NCI-H2196 treated with DMSO at 0.1 percent for 48 hours (cell line): ENCODE measurements around the gene BRMS1.
A peak's percentile ranks its signal among the peaks of the same experiment; 100 is the strongest.
"Not testable (repeated sequence)": the region's sequence is repeated elsewhere in the genome, so short reads cannot be mapped to it uniquely, and the experiment has no call there.

Experiments
- DNase-seq: peaks from one replicate; lab custom pipeline; 2025; ENCODE audit not compliant: unreplicated experiment; lab: John Stamatoyannopoulos, UW

BRMS1 gene

GRCh38 chr11:66326261-66327111 lies 18.4 kb downstream of the BRMS1 start:
- no peak for DNase-seq

GRCh38 chr11:66325263-66325671 lies 19.6 kb downstream of the BRMS1 start:
- DNase-seq: no peak

- no peak for DNase-seq
These were observed 20.2 kb downstream of the BRMS1 start for GRCh38 chr11:66324664-66325063.

GRCh38 chr11:66323684-66324083 lies 21.2 kb downstream of the BRMS1 start:
- DNase-seq: no peak

GRCh38 chr11:66322732-66323427 lies 22.0 kb downstream of the BRMS1 start:
- no peak for DNase-seq

GRCh38 chr11:66321606-66322005 lies 23.3 kb downstream of the BRMS1 start:
- no peak for DNase-seq

- not testable (repeated sequence) for DNase-seq
These were observed 24.2 kb downstream of the BRMS1 start for GRCh38 chr11:66320748-66321147.

GRCh38 chr11:66320289-66320688 lies 24.6 kb downstream of the BRMS1 start:
- not testable (repeated sequence) for DNase-seq

GRCh38 chr11:66318600-66318970 lies 26.3 kb downstream of the BRMS1 start:
- DNase-seq: no peak

- no peak for DNase-seq
These were observed 26.9 kb downstream of the BRMS1 start for GRCh38 chr11:66317723-66318599.

- DNase-seq: no peak
These were observed 27.6 kb downstream of the BRMS1 start for GRCh38 chr11:66317322-66317722.

GRCh38 chr11:66316849-66317251 lies 28.1 kb downstream of the BRMS1 start, which contains the start of gene CD248:
CD248 (minus strand) TSS chr11:66317044; CDS start chr11:66317027, 17 bp downstream.
- no peak for DNase-seq

- DNase-seq: no peak
These were observed 28.7 kb downstream of the BRMS1 start for GRCh38 chr11:66315921-66316811.

- no peak for DNase-seq
These were observed 29.4 kb downstream of the BRMS1 start for GRCh38 chr11:66315498-66315885.

- DNase-seq: no peak
These were observed 30.1 kb downstream of the BRMS1 start for GRCh38 chr11:66314561-66315497.

GRCh38 chr11:66314186-66314501 lies 30.8 kb downstream of the BRMS1 start:
- DNase-seq: no peak

GRCh38 chr11:66313321-66314185 lies 31.4 kb downstream of the BRMS1 start:
- DNase-seq: no peak

- peak; percentile 94 for DNase-seq
These were observed 32.2 kb downstream of the BRMS1 start for GRCh38 chr11:66312549-66313320.
